GM12878 (cell line): ENCODE data around the gene DHX40. TPM values are rescaled to one million over a fixed set of nuclear protein-coding genes. Genes with fewer than 3 reads are reported as not detected.
"Not testable (repeated sequence)": the region's sequence is repeated elsewhere in the genome, so short reads cannot be mapped to it uniquely, and the experiment has no call there.

ENCODE experiments used
- ATAC-seq: fragments of 200-7000 bp; cut with Tn5 transposase; 3 replicates; pipeline ENCODE4 v1.9.1; 2020; ENCODE audit warnings: mild to moderate bottlenecking, moderate library complexity
- BruUV-seq: library from RNA; stranded (reverse); fragments of 400-500 nt; replicated peaks from 2 replicates; lab custom pipeline; 2021; lab: Mats Ljungman, UMichigan
- CTCF ChIA-PET: fragments of 300-600 bp; sonication (Branson Sonifier 250); formaldehyde crosslinking; extraction: SDS; loops from one replicate; lab custom pipeline; 2021; ENCODE audit warnings: inconsistent platforms; lab: Yijun Ruan, JAX
- POLR2A ChIA-PET: fragments of 350-600 bp; formaldehyde crosslinking; extraction: SDS; loops from one replicate; lab custom pipeline; 2021; ENCODE audit warnings: inconsistent platforms; lab: Charles Lee
- RAD21 ChIA-PET: fragments of 300-600 bp; sonication (Branson Sonifier 250); formaldehyde crosslinking; loops from one replicate; lab custom pipeline; 2023; ENCODE audit warnings: antibody characterized with exemption; ENCODE audit not compliant: unreplicated experiment; lab: Charles Lee
- SMC1A ChIA-PET: fragments of 300-600 bp; sonication (Branson Sonifier 250); formaldehyde crosslinking; loops from one replicate; lab custom pipeline; 2023; ENCODE audit not compliant: unreplicated experiment, uncharacterized antibody; lab: Charles Lee
- DNase-seq: peaks from one replicate; pipeline ENCODE4 v3.0.0-alpha.2; 2011; ENCODE audit warnings: low read depth, low spot score
- FAIRE-seq: peaks from 3 replicates; lab custom pipeline; 2011; peaks lifted over from hg19 to GRCh38; lab: Jason Lieb, UNC
- H2AFZ ChIP-seq: 2 replicates; pipeline ENCODE4 v1.6.0; 2011; ENCODE audit warnings: low read depth, low read length, control low read depth; ENCODE audit not compliant: control insufficient read depth
- H3K27ac ChIP-seq: 2 replicates; pipeline ENCODE4 v1.5.1; 2011; ENCODE audit warnings: control low read depth; ENCODE audit not compliant: control insufficient read depth, insufficient read depth
- H3K27me3 ChIP-seq, 2 experiments: replicated peaks in 1 of 2; 2 replicates each; pipeline versions ENCODE4 v1.6.0 to v1.6.1; 2011; ENCODE audit warnings: low read length in 1 of 2; ENCODE audit not compliant: control insufficient read depth in 2 of 2, insufficient read depth in 2 of 2
- H3K36me3 ChIP-seq, 2 experiments: 2 replicates each; pipeline ENCODE4 v1.5.1; 2011; ENCODE audit warnings: low read length in 1 of 2; ENCODE audit not compliant: control insufficient read depth in 2 of 2, insufficient read depth in 2 of 2
- H3K4me1 ChIP-seq: 2 replicates; pipeline ENCODE4 v1.6.1; 2011; ENCODE audit warnings: mild to moderate bottlenecking, low read length, moderate library complexity, mixed read lengths; ENCODE audit not compliant: control insufficient read depth, insufficient read depth
- H3K4me2 ChIP-seq: 2 replicates; pipeline ENCODE4 v1.6.0; 2011; ENCODE audit warnings: control low read depth; ENCODE audit not compliant: control insufficient read depth, insufficient read depth
- H3K4me3 ChIP-seq: fragments of 200-600 bp; sonication (generic); 2 replicates; pipeline ENCODE4 v1.5.1; 2016
- H3K79me2 ChIP-seq: 2 replicates; pipeline ENCODE4 v1.6.0; 2011; ENCODE audit warnings: low read length; ENCODE audit not compliant: control insufficient read depth, insufficient read depth
- H3K9ac ChIP-seq: 2 replicates; pipeline ENCODE4 v1.8.0; 2011; ENCODE audit warnings: low read length, control low read depth, mixed read lengths; ENCODE audit not compliant: control insufficient read depth, insufficient read depth
- H3K9me3 ChIP-seq: replicated peaks from 3 replicates; pipeline ENCODE4 v1.5.1; 2011; ENCODE audit warnings: mild to moderate bottlenecking, low read length; ENCODE audit not compliant: control insufficient read depth, insufficient read depth
- H4K20me1 ChIP-seq: 2 replicates; pipeline ENCODE4 v1.6.0; 2011; ENCODE audit not compliant: control insufficient read depth, insufficient read depth
- FOXM1 ChIP-seq: IDR thresholded peaks from 2 replicates; pipeline ENCODE4 v1.6.1; 2012; ENCODE audit warnings: low read depth, mild to moderate bottlenecking, inconsistent platforms, low read length, moderate library complexity
- IKZF1 ChIP-seq: fragments of 450-650 bp; conservative IDR thresholded peaks from 2 replicates; pipeline ENCODE4 v1.6.1; 2017; ENCODE audit warnings: antibody characterized with exemption, mild to moderate bottlenecking
- IRF4 ChIP-seq: IDR thresholded peaks from 2 replicates; pipeline ENCODE4 v1.6.1; 2011; ENCODE audit warnings: low read depth, low read length
- NR2F1 ChIP-seq: fragments of 450-650 bp; conservative IDR thresholded peaks from 2 replicates; pipeline ENCODE4 v1.6.1; 2017; ENCODE audit warnings: mild to moderate bottlenecking
- RAD21 ChIP-seq: IDR thresholded peaks from 2 replicates; pipeline ENCODE4 v1.6.1; 2011; ENCODE audit warnings: mild to moderate bottlenecking, low read depth, low read length, moderate library complexity; ENCODE audit not compliant: insufficient read depth
- RB1 ChIP-seq: fragments of 450-650 bp; formaldehyde crosslinking; IDR thresholded peaks from 2 replicates; pipeline ENCODE4 v1.6.1; 2017; ENCODE audit warnings: mild to moderate bottlenecking, borderline replicate concordance
- SMC3 ChIP-seq: IDR thresholded peaks from 2 replicates; pipeline ENCODE4 v1.6.1; 2011; ENCODE audit warnings: low read length, improper control_type of control experiment, borderline replicate concordance
- SRF ChIP-seq, 2 experiments: IDR thresholded peaks; 2 replicates each; pipeline ENCODE4 v1.6.1; 2011; ENCODE audit warnings: low read depth in 2 of 2, low read length in 2 of 2, mild to moderate bottlenecking in 1 of 2, moderate library complexity in 1 of 2
- YY1 ChIP-seq: IDR thresholded peaks from 2 replicates; pipeline ENCODE4 v1.6.1; 2011; ENCODE audit warnings: low read depth, mild to moderate bottlenecking, low read length
- WGBS: methylation state at CpG from one replicate; pipeline ENCODE4 v1.1.6; 2016; ENCODE audit warnings: low lambda C conversion rate; ENCODE audit not compliant: insufficient replicate concordance, insufficient coverage; ENCODE audit errors: missing lambda C conversion rate; 5-methylcytosine and 5-hydroxymethylcytosine counted together
- in situ Hi-C: fragments of 300-500 bp; cut with MboI; formaldehyde crosslinking; loops from 9 replicates; pipeline ENCODE4 v1.14.3; 2018; ENCODE audit warnings: mixed read lengths
- intact Hi-C: fragments of 100-400 bp; cut with micrococcal nuclease; formaldehyde crosslinking; loops from one replicate; pipeline ENCODE4 v1.14.2; 2022; ENCODE audit not compliant: unreplicated experiment
- polyA plus RNA-seq, 11 experiments: library from polyadenylated mRNA; depleted of rRNA in 4 of 11; unstranded in 6 of 11; stranded (reverse) in 5 of 11; fragments of >200 nt; fragmentation: Nextera tagmentation in 4 of 11; fragmentation: Illumina TruSeq in 1 of 11; extraction: Ambion mirVana in 4 of 11; extraction: Trizol in 1 of 11; gene quantifications; 1 replicate in 1 of 11; 2 replicates in 10 of 11; pipeline versions ENCODE4 v1.2.1 to v1.2.3, GENCODE V29; 2011 to 2016; ENCODE audit warnings: inconsistent platforms in 2 of 11, missing spikeins in 2 of 11, low read depth in 1 of 11
- total RNA-seq, 4 experiments: library from RNA; depleted of rRNA in 3 of 4; stranded (reverse); fragments of >200 nt in 3 of 4; fragmentation: Illumina TruSeq in 1 of 4; extraction: Trizol in 1 of 4; gene quantifications; 2 replicates each; pipeline versions ENCODE4 v1.2.1 to v1.2.3, GENCODE V29; 2013 to 2021
- TF ChIP-seq, protein P1 (sequence below), 3 experiments: IDR thresholded peaks in 2 of 3; conservative IDR thresholded peaks in 1 of 3; 2 replicates each; pipeline ENCODE4 v1.5.1; 2011; ENCODE audit warnings: low read depth in 3 of 3, low read length in 3 of 3, mild to moderate bottlenecking in 3 of 3, control low read depth in 2 of 3, moderate library complexity in 2 of 3, inconsistent platforms in 1 of 3, mixed read lengths in 1 of 3; ENCODE audit not compliant: control insufficient read depth in 2 of 3, insufficient read depth in 1 of 3; ENCODE audit errors: extremely low read depth in 1 of 3
- TF ChIP-seq, protein P2 (sequence below): fragments of 450-650 bp; IDR thresholded peaks from 2 replicates; pipeline ENCODE4 v1.6.1; 2017; ENCODE audit warnings: antibody characterized with exemption, mild to moderate bottlenecking, moderate library complexity

The DHX40 gene
- total and polyA plus RNA-seq, 10 of the 15 experiments (the other 5 are each of a cell fraction or from before 2014, with no cell fraction given) = 4.8 to 29.2 (median 12.0) TPM

DNA sequence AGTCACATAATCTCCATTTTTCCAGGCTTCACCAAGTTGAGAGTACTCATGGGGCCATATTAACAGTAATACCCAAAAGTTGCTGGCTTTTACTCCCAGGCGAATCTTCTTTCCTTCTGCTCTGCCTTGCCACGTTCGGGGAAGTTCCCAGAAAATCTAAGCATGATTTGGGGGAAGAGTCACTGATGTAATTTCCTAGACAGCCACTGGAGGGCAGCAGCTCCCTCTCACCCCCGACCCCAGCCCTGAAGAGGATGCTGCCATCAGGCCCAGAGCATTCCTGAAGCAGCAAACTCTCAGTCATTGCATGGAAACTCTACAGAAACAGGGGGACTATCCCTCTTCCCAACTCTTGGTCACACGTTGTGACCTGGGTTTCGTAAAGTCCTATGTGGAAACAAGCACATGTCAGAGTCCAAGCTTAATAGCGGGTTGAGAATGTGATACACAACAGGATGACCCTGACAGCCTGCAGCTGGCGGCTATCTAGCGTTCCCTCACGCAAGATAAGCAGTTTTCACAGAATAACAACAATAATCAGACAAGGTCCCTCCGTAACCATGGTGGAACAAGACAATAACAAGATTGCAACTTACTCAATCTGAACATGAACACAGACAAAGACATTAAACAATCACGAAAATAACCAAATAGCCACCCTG is 43.8 kb upstream of the DHX40 start:
- H3K9me3 ChIP-seq = no peaks in the 10 kb centered on the region
- FAIRE-seq (peak; percentile 31), DNase-seq (peak; percentile 19), ATAC-seq (peak; percentile 91)
- peaks cover 0 to 3% of the 10 kb centered on the region in 2 experiments; a peak in 1 of 4 replicates for H3K27me3 ChIP-seq
- H3K36me3 ChIP-seq = no peaks in the 10 kb centered on the region
- in situ Hi-C loops (no loop called here), intact Hi-C loops (loop anchor here (1.0 to 10.0 kb wide), 2 partner anchors 153 to 210 kb away; no protein-coding TSS in a partner anchor)
- H3K27ac ChIP-seq = no peak overlapping the region
- H3K9ac ChIP-seq = no peak overlapping the region
- WGBS = 25% methylated on average over 12 of the region's 12 CpGs
- ChIA-PET POLR2A (interaction anchor here (0.7 kb wide), 1 partner anchor 149 kb away, joined by 3 read pairs; no protein-coding TSS in a partner anchor), CTCF (interaction anchor here (0.5 to 3.7 kb wide), 30 partner anchors 8 to 519 kb away, joined by 3 to 24 read pairs (median 4); no protein-coding TSS in a partner anchor), SMC1A (interaction anchor here (0.6 to 2.5 kb wide), 17 partner anchors 8 to 514 kb away, joined by 3 to 10 read pairs (median 4); no protein-coding TSS in a partner anchor), RAD21 (interaction anchor here (0.7 to 2.8 kb wide), 9 partner anchors 45 to 338 kb away, joined by 3 to 12 read pairs (median 5); no protein-coding TSS in a partner anchor)
- no peaks in the 10 kb centered on the region for H3K4me1 ChIP-seq
- no peaks in the 10 kb centered on the region for H4K20me1 ChIP-seq
- no peak overlapping the region for H3K4me2 ChIP-seq
- BruUV-seq = no TSS peak
- no peak overlapping the region for H3K4me3 ChIP-seq
- 0 out of 2 replicates have a peak, but pooled peaks have one; percentile 27 for TF ChIP-seq NR2F1
- 0 out of 2 replicates have a peak, but pooled peaks have one; percentile 20 for TF ChIP-seq IKZF1
- TF ChIP-seq YY1 = 0 out of 2 replicates have a peak, but pooled peaks have one; percentile 65
- TF ChIP-seq RB1 = 0 out of 2 replicates have a peak, but pooled peaks have one; percentile 23
- no peak for TF ChIP-seq IRF4
- TF ChIP-seq, protein P1, sequence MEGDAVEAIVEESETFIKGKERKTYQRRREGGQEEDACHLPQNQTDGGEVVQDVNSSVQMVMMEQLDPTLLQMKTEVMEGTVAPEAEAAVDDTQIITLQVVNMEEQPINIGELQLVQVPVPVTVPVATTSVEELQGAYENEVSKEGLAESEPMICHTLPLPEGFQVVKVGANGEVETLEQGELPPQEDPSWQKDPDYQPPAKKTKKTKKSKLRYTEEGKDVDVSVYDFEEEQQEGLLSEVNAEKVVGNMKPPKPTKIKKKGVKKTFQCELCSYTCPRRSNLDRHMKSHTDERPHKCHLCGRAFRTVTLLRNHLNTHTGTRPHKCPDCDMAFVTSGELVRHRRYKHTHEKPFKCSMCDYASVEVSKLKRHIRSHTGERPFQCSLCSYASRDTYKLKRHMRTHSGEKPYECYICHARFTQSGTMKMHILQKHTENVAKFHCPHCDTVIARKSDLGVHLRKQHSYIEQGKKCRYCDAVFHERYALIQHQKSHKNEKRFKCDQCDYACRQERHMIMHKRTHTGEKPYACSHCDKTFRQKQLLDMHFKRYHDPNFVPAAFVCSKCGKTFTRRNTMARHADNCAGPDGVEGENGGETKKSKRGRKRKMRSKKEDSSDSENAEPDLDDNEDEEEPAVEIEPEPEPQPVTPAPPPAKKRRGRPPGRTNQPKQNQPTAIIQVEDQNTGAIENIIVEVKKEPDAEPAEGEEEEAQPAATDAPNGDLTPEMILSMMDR (IDR thresholded peaks at IDR 0.05 in 2 of 3, conservative IDR thresholded peaks at IDR 0.05 in 1 of 3; ENCODE audit: control insufficient read depth in 2 of 3, extremely low read depth in 1 of 3, insufficient read depth in 1 of 3, low read depth in 3 of 3, low read length in 3 of 3) = peak; percentile 83 to 94 (median 90)
- TF ChIP-seq, protein P2, sequence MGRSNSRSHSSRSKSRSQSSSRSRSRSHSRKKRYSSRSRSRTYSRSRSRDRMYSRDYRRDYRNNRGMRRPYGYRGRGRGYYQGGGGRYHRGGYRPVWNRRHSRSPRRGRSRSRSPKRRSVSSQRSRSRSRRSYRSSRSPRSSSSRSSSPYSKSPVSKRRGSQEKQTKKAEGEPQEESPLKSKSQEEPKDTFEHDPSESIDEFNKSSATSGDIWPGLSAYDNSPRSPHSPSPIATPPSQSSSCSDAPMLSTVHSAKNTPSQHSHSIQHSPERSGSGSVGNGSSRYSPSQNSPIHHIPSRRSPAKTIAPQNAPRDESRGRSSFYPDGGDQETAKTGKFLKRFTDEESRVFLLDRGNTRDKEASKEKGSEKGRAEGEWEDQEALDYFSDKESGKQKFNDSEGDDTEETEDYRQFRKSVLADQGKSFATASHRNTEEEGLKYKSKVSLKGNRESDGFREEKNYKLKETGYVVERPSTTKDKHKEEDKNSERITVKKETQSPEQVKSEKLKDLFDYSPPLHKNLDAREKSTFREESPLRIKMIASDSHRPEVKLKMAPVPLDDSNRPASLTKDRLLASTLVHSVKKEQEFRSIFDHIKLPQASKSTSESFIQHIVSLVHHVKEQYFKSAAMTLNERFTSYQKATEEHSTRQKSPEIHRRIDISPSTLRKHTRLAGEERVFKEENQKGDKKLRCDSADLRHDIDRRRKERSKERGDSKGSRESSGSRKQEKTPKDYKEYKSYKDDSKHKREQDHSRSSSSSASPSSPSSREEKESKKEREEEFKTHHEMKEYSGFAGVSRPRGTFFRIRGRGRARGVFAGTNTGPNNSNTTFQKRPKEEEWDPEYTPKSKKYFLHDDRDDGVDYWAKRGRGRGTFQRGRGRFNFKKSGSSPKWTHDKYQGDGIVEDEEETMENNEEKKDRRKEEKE = no peak
- TF ChIP-seq RAD21 = peak; percentile 84
- no peak for TF ChIP-seq SRF (IDR thresholded peaks at IDR 0.05; ENCODE audit: low read depth in 2 of 2, low read length in 2 of 2)
- TF ChIP-seq FOXM1 = 0 out of 2 replicates have a peak, but pooled peaks have one; percentile 28
- TF ChIP-seq SMC3 = peak; percentile 85
- H3K79me2 ChIP-seq = no peaks in the 10 kb centered on the region
- peak overlapping the region; percentile 68 for H2AFZ ChIP-seq

DNA sequence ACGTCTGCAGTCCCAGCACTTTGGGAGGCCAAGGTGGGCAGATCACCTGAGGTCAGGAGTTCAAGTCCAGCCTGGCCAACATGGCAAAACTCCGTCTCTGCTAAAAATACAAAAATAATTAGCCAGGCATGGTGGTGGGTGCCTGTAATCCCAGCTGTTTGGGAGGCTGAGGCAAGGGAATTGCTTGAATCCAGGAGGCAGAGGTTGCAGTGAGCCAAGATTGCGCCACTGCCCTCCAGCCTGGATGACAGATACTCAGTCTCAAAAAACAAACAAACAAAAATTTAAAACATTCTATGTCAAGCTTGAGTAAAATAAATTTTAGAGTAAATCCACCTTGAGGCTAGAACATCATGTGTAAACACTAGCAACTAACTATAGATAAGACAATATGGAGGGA is 40.5 kb upstream of the DHX40 start:
- H4K20me1 ChIP-seq, CTCF ChIA-PET, H3K36me3 ChIP-seq, H2AFZ ChIP-seq, in situ Hi-C loops, H3K27me3 ChIP-seq, H3K27ac ChIP-seq, ATAC-seq, POLR2A ChIA-PET, H3K4me3 ChIP-seq, H3K9ac ChIP-seq, BruUV-seq, FAIRE-seq, H3K79me2 ChIP-seq, H3K4me2 ChIP-seq, H3K9me3 ChIP-seq, DNase-seq, H3K4me1 ChIP-seq: not testable (repeated sequence)
- ChIA-PET RAD21 (interaction anchor here (1.3 kb wide), 1 partner anchor 214 kb away, joined by 3 read pairs; no protein-coding TSS in a partner anchor), SMC1A (interaction anchor here (0.6 kb wide), 1 partner anchor 290 kb away, joined by 3 read pairs; no protein-coding TSS in a partner anchor)
- 33% methylated on average over 3 of the region's 3 CpGs for WGBS
- intact Hi-C loops = loop anchor here (10.0 kb wide), 1 partner anchor 150 kb away; no protein-coding TSS in a partner anchor
